ENCODE data around the gene KAT6B. TPM values are rescaled to one million over a fixed set of nuclear protein-coding genes. Genes with fewer than 3 reads are reported as not detected.
"Not testable (repeated sequence)": the region's sequence is repeated elsewhere in the genome, so short reads cannot be mapped to it uniquely, and the experiment has no call there.

KAT6B gene
- polyA plus RNA-seq, 2 donors, result 4.7 to 6.7 TPM

- no peaks in the 10 kb centered on the region for H3K36me3 ChIP-seq (ENCODE audit: control insufficient read depth in 2 of 2, insufficient read depth in 2 of 2, low read length in 1 of 2)
- H3K27ac ChIP-seq (ENCODE audit: low read depth in 2 of 2, low read length in 1 of 2), result no peak overlapping the region
- H3K4me3 ChIP-seq (ENCODE audit: low read depth in 1 of 2, low read length in 2 of 2), result no peak overlapping the region
- H3K4me1 ChIP-seq (ENCODE audit: control insufficient read depth in 2 of 2, insufficient read depth in 2 of 2, low read length in 1 of 2), result peaks cover 5 to 8% of the 10 kb centered on the region in 2 donors
- no peaks in the 10 kb centered on the region for H3K27me3 ChIP-seq (ENCODE audit: control insufficient read depth in 1 of 2, insufficient read depth in 2 of 2, low read length in 2 of 2)
- H3K9me3 ChIP-seq (ENCODE audit: control insufficient read depth in 2 of 2, insufficient read depth in 1 of 2, low read depth in 1 of 2, low read length in 1 of 2), result no peaks in the 10 kb centered on the region
Observed at GRCh38 chr10:74919671-74920070, 93.3 kb downstream of the KAT6B start.

GRCh38 chr10:74921070-74921469, 94.7 kb downstream of the KAT6B start:
- WGBS, 2 donors, result 94 to 96% methylated on average over 5 of the region's 5 CpGs
- H3K27ac ChIP-seq (ENCODE audit: low read depth in 2 of 2, low read length in 1 of 2); H3K36me3 ChIP-seq (ENCODE audit: control insufficient read depth in 2 of 2, insufficient read depth in 2 of 2, low read length in 1 of 2); H3K9me3 ChIP-seq (ENCODE audit: control insufficient read depth in 2 of 2, insufficient read depth in 1 of 2, low read depth in 1 of 2, low read length in 1 of 2); H3K4me3 ChIP-seq (ENCODE audit: low read depth in 1 of 2, low read length in 2 of 2); H3K27me3 ChIP-seq (ENCODE audit: control insufficient read depth in 1 of 2, insufficient read depth in 2 of 2, low read length in 2 of 2); H3K4me1 ChIP-seq (ENCODE audit: control insufficient read depth in 2 of 2, insufficient read depth in 2 of 2, low read length in 1 of 2): not testable (repeated sequence)

GRCh38 chr10:74921744-74922143, 95.3 kb downstream of the KAT6B start:
- no peak overlapping the region for H3K4me3 ChIP-seq (ENCODE audit: low read depth in 1 of 2, low read length in 2 of 2)
- no peaks in the 10 kb centered on the region for H3K27me3 ChIP-seq (ENCODE audit: control insufficient read depth in 1 of 2, insufficient read depth in 2 of 2, low read length in 2 of 2)
- H3K9me3 ChIP-seq (ENCODE audit: control insufficient read depth in 2 of 2, insufficient read depth in 1 of 2, low read depth in 1 of 2, low read length in 1 of 2), result no peaks in the 10 kb centered on the region
- H3K27ac ChIP-seq (ENCODE audit: low read depth in 2 of 2, low read length in 1 of 2), result peak overlapping the region in 1 of 2 donors; percentile 26
- WGBS, 2 donors, result 52 to 71% methylated on average over 2 of the region's 2 CpGs
- H3K4me1 ChIP-seq (ENCODE audit: control insufficient read depth in 2 of 2, insufficient read depth in 2 of 2, low read length in 1 of 2), result peaks cover 5 to 8% of the 10 kb centered on the region in 2 donors
- H3K36me3 ChIP-seq (ENCODE audit: control insufficient read depth in 2 of 2, insufficient read depth in 2 of 2, low read length in 1 of 2), result no peaks in the 10 kb centered on the region

GRCh38 chr10:74922921-74923320, 96.5 kb downstream of the KAT6B start:
- H3K36me3 ChIP-seq (ENCODE audit: control insufficient read depth in 2 of 2, insufficient read depth in 2 of 2, low read length in 1 of 2), result no peaks in the 10 kb centered on the region
- peak overlapping the region in 1 of 2 donors; percentile 27 for H3K27ac ChIP-seq (ENCODE audit: low read depth in 2 of 2, low read length in 1 of 2)
- 50 to 61% methylated on average over 1 of the region's 1 CpG for WGBS, 2 donors
- no peak overlapping the region for H3K4me3 ChIP-seq (ENCODE audit: low read depth in 1 of 2, low read length in 2 of 2)
- H3K27me3 ChIP-seq (ENCODE audit: control insufficient read depth in 1 of 2, insufficient read depth in 2 of 2, low read length in 2 of 2), result no peaks in the 10 kb centered on the region
- peaks cover 6 to 12% of the 10 kb centered on the region in 2 donors for H3K4me1 ChIP-seq (ENCODE audit: control insufficient read depth in 2 of 2, insufficient read depth in 2 of 2, low read length in 1 of 2)
- no peaks in the 10 kb centered on the region for H3K9me3 ChIP-seq (ENCODE audit: control insufficient read depth in 2 of 2, insufficient read depth in 1 of 2, low read depth in 1 of 2, low read length in 1 of 2)

- Histone ChIP-seq H3K4me3 (ENCODE audit: low read depth in 1 of 2, low read length in 2 of 2) (no peak overlapping the region), H3K9me3 (ENCODE audit: control insufficient read depth in 2 of 2, insufficient read depth in 1 of 2, low read depth in 1 of 2, low read length in 1 of 2) (no peaks in the 10 kb centered on the region), H3K27me3 (ENCODE audit: control insufficient read depth in 1 of 2, insufficient read depth in 2 of 2, low read length in 2 of 2) (no peaks in the 10 kb centered on the region), H3K4me1 (ENCODE audit: control insufficient read depth in 2 of 2, insufficient read depth in 2 of 2, low read length in 1 of 2) (peaks cover 6 to 12% of the 10 kb centered on the region in 2 donors), H3K36me3 (ENCODE audit: control insufficient read depth in 2 of 2, insufficient read depth in 2 of 2, low read length in 1 of 2) (no peaks in the 10 kb centered on the region), H3K27ac (ENCODE audit: low read depth in 2 of 2, low read length in 1 of 2) (peak overlapping the region; percentile 52 to 58)
- 51 to 59% methylated on average over 4 of the region's 4 CpGs for WGBS, 2 donors
Observed at GRCh38 chr10:74923556-74923955, 97.2 kb downstream of the KAT6B start.

- Histone ChIP-seq H3K4me1 (ENCODE audit: control insufficient read depth in 2 of 2, insufficient read depth in 2 of 2, low read length in 1 of 2) (peaks cover 6 to 12% of the 10 kb centered on the region in 2 donors), H3K4me3 (ENCODE audit: low read depth in 1 of 2, low read length in 2 of 2) (no peak overlapping the region), H3K27me3 (ENCODE audit: control insufficient read depth in 1 of 2, insufficient read depth in 2 of 2, low read length in 2 of 2) (no peaks in the 10 kb centered on the region), H3K9me3 (ENCODE audit: control insufficient read depth in 2 of 2, insufficient read depth in 1 of 2, low read depth in 1 of 2, low read length in 1 of 2) (no peaks in the 10 kb centered on the region), H3K36me3 (ENCODE audit: control insufficient read depth in 2 of 2, insufficient read depth in 2 of 2, low read length in 1 of 2) (no peaks in the 10 kb centered on the region), H3K27ac (ENCODE audit: low read depth in 2 of 2, low read length in 1 of 2) (peak overlapping the region; percentile 55 to 78)
- 23 to 29% methylated on average over 5 of the region's 5 CpGs for whole genome bisulfite sequencing, 2 donors
Observed at GRCh38 chr10:74924251-74924963, 98.0 kb downstream of the KAT6B start.

GRCh38 chr10:74925291-74925690, 98.9 kb downstream of the KAT6B start:
- H3K27me3 ChIP-seq (ENCODE audit: control insufficient read depth in 1 of 2, insufficient read depth in 2 of 2, low read length in 2 of 2), result no peaks in the 10 kb centered on the region
- H3K27ac ChIP-seq (ENCODE audit: low read depth in 2 of 2, low read length in 1 of 2), result peak overlapping the region; percentile 49 to 61
- H3K9me3 ChIP-seq (ENCODE audit: control insufficient read depth in 2 of 2, insufficient read depth in 1 of 2, low read depth in 1 of 2, low read length in 1 of 2), result no peaks in the 10 kb centered on the region
- H3K36me3 ChIP-seq (ENCODE audit: control insufficient read depth in 2 of 2, insufficient read depth in 2 of 2, low read length in 1 of 2), result no peaks in the 10 kb centered on the region
- WGBS, 2 donors, result 41 to 45% methylated on average over 1 of the region's 1 CpG
- H3K4me3 ChIP-seq (ENCODE audit: low read depth in 1 of 2, low read length in 2 of 2), result no peak overlapping the region
- H3K4me1 ChIP-seq (ENCODE audit: control insufficient read depth in 2 of 2, insufficient read depth in 2 of 2, low read length in 1 of 2), result peaks cover 6 to 10% of the 10 kb centered on the region in 2 donors

GRCh38 chr10:74925708-74926107, 99.3 kb downstream of the KAT6B start:
- Histone ChIP-seq H3K4me1 (ENCODE audit: control insufficient read depth in 2 of 2, insufficient read depth in 2 of 2, low read length in 1 of 2) (peaks cover 6 to 10% of the 10 kb centered on the region in 2 donors), H3K4me3 (ENCODE audit: low read depth in 1 of 2, low read length in 2 of 2) (no peak overlapping the region), H3K36me3 (ENCODE audit: control insufficient read depth in 2 of 2, insufficient read depth in 2 of 2, low read length in 1 of 2) (no peaks in the 10 kb centered on the region), H3K27ac (ENCODE audit: low read depth in 2 of 2, low read length in 1 of 2) (peak overlapping the region in 1 of 2 donors; percentile 60), H3K27me3 (ENCODE audit: control insufficient read depth in 1 of 2, insufficient read depth in 2 of 2, low read length in 2 of 2) (no peaks in the 10 kb centered on the region), H3K9me3 (ENCODE audit: control insufficient read depth in 2 of 2, insufficient read depth in 1 of 2, low read depth in 1 of 2, low read length in 1 of 2) (no peaks in the 10 kb centered on the region)
- 80 to 84% methylated on average over 4 of the region's 4 CpGs for WGBS, 2 donors

GRCh38 chr10:74926791-74927585, 100.6 kb downstream of the KAT6B start:
- H3K36me3 ChIP-seq (ENCODE audit: control insufficient read depth in 2 of 2, insufficient read depth in 2 of 2, low read length in 1 of 2), result no peaks in the 10 kb centered on the region
- no peaks in the 10 kb centered on the region for H3K27me3 ChIP-seq (ENCODE audit: control insufficient read depth in 1 of 2, insufficient read depth in 2 of 2, low read length in 2 of 2)
- no peak overlapping the region for H3K4me3 ChIP-seq (ENCODE audit: low read depth in 1 of 2, low read length in 2 of 2)
- H3K4me1 ChIP-seq (ENCODE audit: control insufficient read depth in 2 of 2, insufficient read depth in 2 of 2, low read length in 1 of 2), result peaks cover 4 to 8% of the 10 kb centered on the region in 2 donors
- H3K9me3 ChIP-seq (ENCODE audit: control insufficient read depth in 2 of 2, insufficient read depth in 1 of 2, low read depth in 1 of 2, low read length in 1 of 2), result no peaks in the 10 kb centered on the region
- H3K27ac ChIP-seq (ENCODE audit: low read depth in 2 of 2, low read length in 1 of 2), result peak overlapping the region; percentile 21 to 59
- WGBS, 2 donors, result 75 to 84% methylated on average over 4 of the region's 4 CpGs
